ENCODE measurements around the gene RAB38. TPM values are rescaled to one million over a fixed set of nuclear protein-coding genes. Genes with fewer than 3 reads are reported as not detected.

Gene RAB38
- polyA plus RNA-seq, 1 donor from 2014 or later: not detected

DNA sequence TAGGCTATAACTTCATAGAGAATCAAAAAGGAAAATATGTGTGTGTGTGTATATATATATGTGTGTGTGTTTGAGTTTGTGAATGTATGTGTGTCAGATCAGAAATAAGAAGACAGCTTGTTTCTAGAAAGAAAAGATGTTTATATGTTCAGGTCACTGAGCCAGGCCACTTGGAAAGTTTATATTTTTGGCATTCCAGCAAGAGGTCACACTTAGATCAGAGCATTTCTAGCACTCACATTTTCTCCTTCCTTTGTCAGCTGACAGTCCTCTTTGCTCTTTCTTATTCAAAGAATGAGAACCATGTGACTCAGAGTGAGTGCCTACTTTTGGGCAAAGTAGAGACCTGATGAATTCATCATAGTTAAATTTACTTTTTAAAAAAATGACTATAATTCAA lies 22.9 kb downstream of the RAB38 start:
- H3K36me3 ChIP-seq (ENCODE audit: insufficient read depth, low read length): no peaks in the 10 kb centered on the region
- no peaks in the 10 kb centered on the region for H3K9me3 ChIP-seq (ENCODE audit: low read length)
- no peak overlapping the region for H2AFZ ChIP-seq (ENCODE audit: low read depth, low read length)
- H3K4me3 ChIP-seq (ENCODE audit: low read length): no peak overlapping the region
- no peak overlapping the region for H3K27ac ChIP-seq (ENCODE audit: low read length)
- H3F3A ChIP-seq (ENCODE audit: insufficient read depth, low read length, poor library complexity, severe bottlenecking): no peaks in the 10 kb centered on the region
- no peaks in the 10 kb centered on the region for H3K27me3 ChIP-seq (ENCODE audit: insufficient read depth, low read depth, low read length)
- H3K4me2 ChIP-seq (ENCODE audit: low read length): no peak overlapping the region
- no peaks in the 10 kb centered on the region for H4K20me1 ChIP-seq (ENCODE audit: insufficient read depth)
- H3K9me2 ChIP-seq (ENCODE audit: insufficient read depth, low read length): no peaks in the 10 kb centered on the region
- H3K9ac ChIP-seq (ENCODE audit: low read length): no peak overlapping the region
- H3K79me2 ChIP-seq (replicated peaks; ENCODE audit: insufficient read depth, low read length): no peaks in the 10 kb centered on the region
- TF ChIP-seq, protein P1, sequence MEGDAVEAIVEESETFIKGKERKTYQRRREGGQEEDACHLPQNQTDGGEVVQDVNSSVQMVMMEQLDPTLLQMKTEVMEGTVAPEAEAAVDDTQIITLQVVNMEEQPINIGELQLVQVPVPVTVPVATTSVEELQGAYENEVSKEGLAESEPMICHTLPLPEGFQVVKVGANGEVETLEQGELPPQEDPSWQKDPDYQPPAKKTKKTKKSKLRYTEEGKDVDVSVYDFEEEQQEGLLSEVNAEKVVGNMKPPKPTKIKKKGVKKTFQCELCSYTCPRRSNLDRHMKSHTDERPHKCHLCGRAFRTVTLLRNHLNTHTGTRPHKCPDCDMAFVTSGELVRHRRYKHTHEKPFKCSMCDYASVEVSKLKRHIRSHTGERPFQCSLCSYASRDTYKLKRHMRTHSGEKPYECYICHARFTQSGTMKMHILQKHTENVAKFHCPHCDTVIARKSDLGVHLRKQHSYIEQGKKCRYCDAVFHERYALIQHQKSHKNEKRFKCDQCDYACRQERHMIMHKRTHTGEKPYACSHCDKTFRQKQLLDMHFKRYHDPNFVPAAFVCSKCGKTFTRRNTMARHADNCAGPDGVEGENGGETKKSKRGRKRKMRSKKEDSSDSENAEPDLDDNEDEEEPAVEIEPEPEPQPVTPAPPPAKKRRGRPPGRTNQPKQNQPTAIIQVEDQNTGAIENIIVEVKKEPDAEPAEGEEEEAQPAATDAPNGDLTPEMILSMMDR (IDR thresholded peaks at IDR 0.05; ENCODE audit: poor library complexity, severe bottlenecking): no peak
- no peak for TF ChIP-seq EP300 (conservative IDR thresholded peaks at IDR 0.05; ENCODE audit: poor library complexity, severe bottlenecking)
- no peak for TF ChIP-seq POLR2AphosphoS5 (IDR thresholded peaks at IDR 0.05)
- TF ChIP-seq TAF1 (IDR thresholded peaks at IDR 0.05; ENCODE audit: low read depth): no peak
- no peak for TF ChIP-seq EZH2 (IDR thresholded peaks at IDR 0.05; ENCODE audit: borderline replicate concordance, insufficient read depth, low read length, poor library complexity, severe bottlenecking)
- TF ChIP-seq, protein P2, sequence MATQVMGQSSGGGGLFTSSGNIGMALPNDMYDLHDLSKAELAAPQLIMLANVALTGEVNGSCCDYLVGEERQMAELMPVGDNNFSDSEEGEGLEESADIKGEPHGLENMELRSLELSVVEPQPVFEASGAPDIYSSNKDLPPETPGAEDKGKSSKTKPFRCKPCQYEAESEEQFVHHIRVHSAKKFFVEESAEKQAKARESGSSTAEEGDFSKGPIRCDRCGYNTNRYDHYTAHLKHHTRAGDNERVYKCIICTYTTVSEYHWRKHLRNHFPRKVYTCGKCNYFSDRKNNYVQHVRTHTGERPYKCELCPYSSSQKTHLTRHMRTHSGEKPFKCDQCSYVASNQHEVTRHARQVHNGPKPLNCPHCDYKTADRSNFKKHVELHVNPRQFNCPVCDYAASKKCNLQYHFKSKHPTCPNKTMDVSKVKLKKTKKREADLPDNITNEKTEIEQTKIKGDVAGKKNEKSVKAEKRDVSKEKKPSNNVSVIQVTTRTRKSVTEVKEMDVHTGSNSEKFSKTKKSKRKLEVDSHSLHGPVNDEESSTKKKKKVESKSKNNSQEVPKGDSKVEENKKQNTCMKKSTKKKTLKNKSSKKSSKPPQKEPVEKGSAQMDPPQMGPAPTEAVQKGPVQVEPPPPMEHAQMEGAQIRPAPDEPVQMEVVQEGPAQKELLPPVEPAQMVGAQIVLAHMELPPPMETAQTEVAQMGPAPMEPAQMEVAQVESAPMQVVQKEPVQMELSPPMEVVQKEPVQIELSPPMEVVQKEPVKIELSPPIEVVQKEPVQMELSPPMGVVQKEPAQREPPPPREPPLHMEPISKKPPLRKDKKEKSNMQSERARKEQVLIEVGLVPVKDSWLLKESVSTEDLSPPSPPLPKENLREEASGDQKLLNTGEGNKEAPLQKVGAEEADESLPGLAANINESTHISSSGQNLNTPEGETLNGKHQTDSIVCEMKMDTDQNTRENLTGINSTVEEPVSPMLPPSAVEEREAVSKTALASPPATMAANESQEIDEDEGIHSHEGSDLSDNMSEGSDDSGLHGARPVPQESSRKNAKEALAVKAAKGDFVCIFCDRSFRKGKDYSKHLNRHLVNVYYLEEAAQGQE (IDR thresholded peaks at IDR 0.05; ENCODE audit: borderline replicate concordance): no peak
- TF ChIP-seq MXI1 (conservative IDR thresholded peaks at IDR 0.05; ENCODE audit: poor library complexity, severe bottlenecking): no peak
- no peak for TF ChIP-seq SMC3 (conservative IDR thresholded peaks at IDR 0.05; ENCODE audit: poor library complexity)
- no peak for TF ChIP-seq RAD21 (conservative IDR thresholded peaks at IDR 0.05)

DNA sequence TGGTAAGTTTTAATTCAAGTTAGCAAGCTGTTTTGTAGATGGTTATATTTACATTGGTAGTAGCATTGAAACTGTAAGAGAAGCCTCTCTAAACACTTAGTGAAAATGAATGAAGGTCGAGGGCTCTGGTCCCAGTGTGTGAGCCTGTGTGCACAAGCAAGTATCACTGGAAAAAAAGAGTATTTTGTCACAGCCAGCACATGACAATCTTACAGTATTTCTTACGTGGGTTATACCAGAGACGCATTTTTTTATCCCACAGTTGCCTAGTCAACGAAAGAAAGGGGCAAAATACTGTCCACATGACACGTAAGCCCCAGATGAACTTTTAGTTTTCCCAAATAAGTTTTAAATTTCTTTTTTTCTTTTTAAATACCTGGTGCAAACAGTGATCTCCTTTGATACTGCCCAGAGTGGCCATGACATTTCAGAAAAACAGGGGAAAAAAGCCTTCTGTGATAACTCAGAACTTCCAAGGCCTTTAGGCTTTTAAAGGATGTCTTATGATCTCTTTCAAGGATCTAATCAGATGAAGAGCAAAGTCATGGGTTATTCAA lies 23.5 kb downstream of the RAB38 start:
- no peak for TF ChIP-seq MXI1 (conservative IDR thresholded peaks at IDR 0.05; ENCODE audit: poor library complexity, severe bottlenecking)
- TF ChIP-seq EZH2 (IDR thresholded peaks at IDR 0.05; ENCODE audit: borderline replicate concordance, insufficient read depth, low read length, poor library complexity, severe bottlenecking): no peak
- TF ChIP-seq, protein P1 (IDR thresholded peaks at IDR 0.05; ENCODE audit: poor library complexity, severe bottlenecking): no peak
- TF ChIP-seq POLR2AphosphoS5 (IDR thresholded peaks at IDR 0.05): no peak
- no peak for TF ChIP-seq RAD21 (conservative IDR thresholded peaks at IDR 0.05)
- TF ChIP-seq, protein P2 (IDR thresholded peaks at IDR 0.05; ENCODE audit: borderline replicate concordance): no peak
- no peaks in the 10 kb centered on the region for H3K27me3 ChIP-seq (ENCODE audit: insufficient read depth, low read depth, low read length)
- no peaks in the 10 kb centered on the region for H3K79me2 ChIP-seq (replicated peaks; ENCODE audit: insufficient read depth, low read length)
- H3F3A ChIP-seq (ENCODE audit: insufficient read depth, low read length, poor library complexity, severe bottlenecking): no peaks in the 10 kb centered on the region
- no peak overlapping the region for H3K27ac ChIP-seq (ENCODE audit: low read length)
- H3K4me2 ChIP-seq (ENCODE audit: low read length): no peak overlapping the region
- H3K36me3 ChIP-seq (ENCODE audit: insufficient read depth, low read length): no peaks in the 10 kb centered on the region
- no peak overlapping the region for H3K9ac ChIP-seq (ENCODE audit: low read length)
- no peak overlapping the region for H3K4me3 ChIP-seq (ENCODE audit: low read length)
- no peaks in the 10 kb centered on the region for H4K20me1 ChIP-seq (ENCODE audit: insufficient read depth)
- no peaks in the 10 kb centered on the region for H3K9me3 ChIP-seq (ENCODE audit: low read length)
- H3K9me2 ChIP-seq (ENCODE audit: insufficient read depth, low read length): no peaks in the 10 kb centered on the region
- no peak overlapping the region for H2AFZ ChIP-seq (ENCODE audit: low read depth, low read length)

All from neural cell (in vitro differentiated cells).